ENCODE data around the gene DPP3.

The DPP3 gene

DNA sequence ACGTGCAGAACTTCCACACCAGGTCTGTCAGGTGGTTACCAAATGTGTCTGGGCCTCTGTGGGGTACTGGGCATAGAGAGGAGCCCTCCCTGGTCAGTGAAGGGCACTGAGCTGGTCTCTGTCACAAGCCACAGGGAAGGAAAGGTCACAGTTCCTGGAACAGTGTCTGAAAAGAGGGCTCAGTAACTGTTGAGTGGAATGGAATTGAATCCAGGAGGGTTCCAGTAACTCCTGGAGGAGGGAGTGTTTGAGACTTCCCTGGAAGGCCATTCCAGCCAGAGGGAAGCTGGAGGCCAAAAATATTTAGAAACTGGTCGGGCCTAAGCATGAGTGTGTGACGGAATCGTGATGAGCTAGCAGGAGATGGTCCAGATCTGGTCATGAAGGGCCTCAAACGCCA lies 74.4 kb downstream of the DPP3 start:
- Histone ChIP-seq H3K27ac (ENCODE audit: poor library complexity, severe bottlenecking) (no peak overlapping the region), H3K4me1 (ENCODE audit: insufficient read depth, poor library complexity, severe bottlenecking) (no peaks in the 10 kb centered on the region), H3K27me3 (ENCODE audit: insufficient read depth, poor library complexity, severe bottlenecking) (peaks cover 3% of the 10 kb centered on the region), H3K36me3 (ENCODE audit: low read depth) (no peaks in the 10 kb centered on the region), H3K9me3 (ENCODE audit: severe bottlenecking) (no peaks in the 10 kb centered on the region), H3K4me3 (ENCODE audit: severe bottlenecking) (no peak overlapping the region)
- TF ChIP-seq, protein P1, sequence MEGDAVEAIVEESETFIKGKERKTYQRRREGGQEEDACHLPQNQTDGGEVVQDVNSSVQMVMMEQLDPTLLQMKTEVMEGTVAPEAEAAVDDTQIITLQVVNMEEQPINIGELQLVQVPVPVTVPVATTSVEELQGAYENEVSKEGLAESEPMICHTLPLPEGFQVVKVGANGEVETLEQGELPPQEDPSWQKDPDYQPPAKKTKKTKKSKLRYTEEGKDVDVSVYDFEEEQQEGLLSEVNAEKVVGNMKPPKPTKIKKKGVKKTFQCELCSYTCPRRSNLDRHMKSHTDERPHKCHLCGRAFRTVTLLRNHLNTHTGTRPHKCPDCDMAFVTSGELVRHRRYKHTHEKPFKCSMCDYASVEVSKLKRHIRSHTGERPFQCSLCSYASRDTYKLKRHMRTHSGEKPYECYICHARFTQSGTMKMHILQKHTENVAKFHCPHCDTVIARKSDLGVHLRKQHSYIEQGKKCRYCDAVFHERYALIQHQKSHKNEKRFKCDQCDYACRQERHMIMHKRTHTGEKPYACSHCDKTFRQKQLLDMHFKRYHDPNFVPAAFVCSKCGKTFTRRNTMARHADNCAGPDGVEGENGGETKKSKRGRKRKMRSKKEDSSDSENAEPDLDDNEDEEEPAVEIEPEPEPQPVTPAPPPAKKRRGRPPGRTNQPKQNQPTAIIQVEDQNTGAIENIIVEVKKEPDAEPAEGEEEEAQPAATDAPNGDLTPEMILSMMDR (IDR thresholded peaks at IDR 0.05; ENCODE audit: poor library complexity, severe bottlenecking), result no peak
- DNase-seq (ENCODE audit: low spot score) (no peak), ATAC-seq (ENCODE audit: low read depth) (no peak)

DNA sequence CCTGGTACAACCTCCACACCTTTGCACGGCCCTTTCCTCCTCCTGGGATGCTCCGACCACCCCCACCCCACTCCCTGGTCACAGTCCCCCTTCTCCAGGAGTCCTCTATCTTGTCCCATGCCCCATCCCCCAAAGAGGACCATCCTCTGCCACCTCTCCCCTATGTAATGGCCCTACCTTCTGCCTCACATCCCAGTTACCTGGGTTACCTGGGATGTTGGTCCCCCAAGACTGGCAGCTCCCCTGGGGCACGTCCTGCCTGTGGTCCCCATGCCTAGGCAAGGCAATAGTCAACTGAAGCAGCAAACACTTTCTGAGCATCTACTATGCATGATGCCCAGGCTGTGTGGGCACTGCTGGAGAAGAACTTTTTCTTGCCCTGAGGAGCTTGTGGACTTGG lies 75.2 kb downstream of the DPP3 start:
- ATAC-seq (ENCODE audit: low read depth), result no peak
- H3K4me3 ChIP-seq (ENCODE audit: severe bottlenecking), result no peak overlapping the region
- TF ChIP-seq, protein P1 (IDR thresholded peaks at IDR 0.05; ENCODE audit: poor library complexity, severe bottlenecking), result no peak

DNA sequence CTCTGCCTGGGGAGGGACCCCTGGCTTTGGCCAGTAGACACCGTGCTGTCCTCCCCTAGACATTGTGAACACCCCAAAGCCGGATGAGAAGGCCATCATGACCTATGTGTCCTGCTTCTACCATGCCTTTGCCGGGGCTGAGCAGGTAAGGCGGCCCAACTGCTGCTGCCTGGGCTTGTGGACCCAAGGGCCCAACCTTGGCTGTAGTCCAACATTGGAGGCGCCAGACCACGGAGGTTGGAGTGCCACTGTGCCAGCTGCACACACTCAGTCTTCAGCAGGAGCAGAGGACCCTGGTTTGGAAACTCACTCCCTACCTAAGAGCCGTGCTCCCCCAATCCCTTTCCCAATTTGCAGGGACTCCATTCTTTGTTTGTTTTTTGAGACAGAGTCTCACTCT lies 75.9 kb downstream of the DPP3 start:
- no peak for DNase-seq (ENCODE audit: low spot score)
- Histone ChIP-seq H3K9me3 (ENCODE audit: severe bottlenecking) (no peaks in the 10 kb centered on the region), H3K4me1 (ENCODE audit: insufficient read depth, poor library complexity, severe bottlenecking) (no peaks in the 10 kb centered on the region), H3K27me3 (ENCODE audit: insufficient read depth, poor library complexity, severe bottlenecking) (peaks cover 3% of the 10 kb centered on the region), H3K36me3 (ENCODE audit: low read depth) (no peaks in the 10 kb centered on the region), H3K4me3 (ENCODE audit: severe bottlenecking) (no peak overlapping the region), H3K27ac (ENCODE audit: poor library complexity, severe bottlenecking) (no peak overlapping the region)
- ATAC-seq (ENCODE audit: low read depth), result no peak
- TF ChIP-seq, protein P1 (IDR thresholded peaks at IDR 0.05; ENCODE audit: poor library complexity, severe bottlenecking), result no peak

More for the DNA sequence above, 75.2 kb downstream of the DPP3 start:
- DNase-seq (ENCODE audit: low spot score), result no peak
- Histone ChIP-seq H3K9me3 (ENCODE audit: severe bottlenecking) (no peaks in the 10 kb centered on the region), H3K36me3 (ENCODE audit: low read depth) (no peaks in the 10 kb centered on the region), H3K27ac (ENCODE audit: poor library complexity, severe bottlenecking) (no peak overlapping the region), H3K27me3 (ENCODE audit: insufficient read depth, poor library complexity, severe bottlenecking) (peaks cover 3% of the 10 kb centered on the region), H3K4me1 (ENCODE audit: insufficient read depth, poor library complexity, severe bottlenecking) (no peaks in the 10 kb centered on the region)

DNA sequence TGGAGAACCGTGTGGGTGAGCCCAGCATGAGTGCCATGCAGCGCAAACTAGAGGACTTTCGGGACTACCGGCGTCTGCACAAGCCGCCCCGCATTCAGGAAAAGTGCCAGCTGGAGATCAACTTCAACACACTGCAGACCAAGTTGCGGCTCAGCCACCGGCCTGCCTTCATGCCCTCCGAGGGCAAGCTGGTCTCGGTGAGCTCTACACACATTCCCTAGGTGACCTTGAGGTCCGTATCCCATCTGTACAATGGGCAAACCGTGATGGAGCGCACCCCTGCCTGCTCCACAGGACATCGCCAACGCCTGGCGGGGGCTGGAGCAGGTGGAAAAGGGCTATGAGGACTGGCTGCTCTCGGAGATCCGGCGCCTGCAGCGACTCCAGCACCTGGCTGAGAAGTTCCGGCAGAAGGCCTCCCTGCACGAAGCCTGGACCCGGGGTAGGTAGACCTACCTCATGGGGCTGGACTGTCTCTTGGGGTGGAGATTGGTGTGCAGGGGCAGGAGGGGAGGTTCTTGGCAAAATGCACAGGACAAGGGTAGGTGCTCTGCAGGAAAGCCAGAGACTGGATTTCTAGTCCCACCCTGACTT lies 77.6 kb downstream of the DPP3 start:
- peaks cover 3% of the 10 kb centered on the region for H3K27me3 ChIP-seq (ENCODE audit: insufficient read depth, poor library complexity, severe bottlenecking)
- H3K4me3 ChIP-seq (ENCODE audit: severe bottlenecking), result no peak overlapping the region
- no peaks in the 10 kb centered on the region for H3K36me3 ChIP-seq (ENCODE audit: low read depth)
- no peak overlapping the region for H3K27ac ChIP-seq (ENCODE audit: poor library complexity, severe bottlenecking)
- no peaks in the 10 kb centered on the region for H3K4me1 ChIP-seq (ENCODE audit: insufficient read depth, poor library complexity, severe bottlenecking)
- ATAC-seq (ENCODE audit: low read depth) (no peak), DNase-seq (ENCODE audit: low spot score) (no peak)
- TF ChIP-seq, protein P1 (IDR thresholded peaks at IDR 0.05; ENCODE audit: poor library complexity, severe bottlenecking), result no peak
- H3K9me3 ChIP-seq (ENCODE audit: severe bottlenecking), result no peaks in the 10 kb centered on the region

Measured in RWPE2 (cell line).